Sciatic nerve (tissue), 2 donors: ENCODE data around the gene SLC16A10. TPM values are rescaled to one million over a fixed set of nuclear protein-coding genes. Genes with fewer than 3 reads are reported as not detected.
"Not testable (repeated sequence)": the region's sequence is repeated elsewhere in the genome, so short reads cannot be mapped to it uniquely, and the experiment has no call there.

Source experiments
- ATAC-seq: fragments of 200-7000 bp; cut with Tn5 transposase; one replicate; pipeline ENCODE4 v1.9.1; 2020; ENCODE audit warnings: mild to moderate bottlenecking, moderate library complexity
- DNase-seq: peaks from one replicate; pipeline ENCODE4 v3.0.0-alpha.2; 2020; ENCODE audit warnings: low spot score
- intact Hi-C: fragments of 100-400 bp; cut with DNase I; formaldehyde crosslinking; loops from one replicate; pipeline ENCODE4 v1.14.2; 2022
- total RNA-seq: library from RNA; stranded (reverse); fragmentation: NEBNext Ultra II Directional; extraction: Animal tissue kit (Norgen Biotek cat#: 25700); gene quantifications from one replicate; pipeline ENCODE4 v1.2.1, GENCODE V29; 2021
- donor health status: DM: no; HTN: no; CAD: no.
- donor health status: DM: no; HTN: no; CAD: no.

SLC16A10 gene
- total RNA-seq, 1 donor from 2014 or later = 3.1 TPM

DNA sequence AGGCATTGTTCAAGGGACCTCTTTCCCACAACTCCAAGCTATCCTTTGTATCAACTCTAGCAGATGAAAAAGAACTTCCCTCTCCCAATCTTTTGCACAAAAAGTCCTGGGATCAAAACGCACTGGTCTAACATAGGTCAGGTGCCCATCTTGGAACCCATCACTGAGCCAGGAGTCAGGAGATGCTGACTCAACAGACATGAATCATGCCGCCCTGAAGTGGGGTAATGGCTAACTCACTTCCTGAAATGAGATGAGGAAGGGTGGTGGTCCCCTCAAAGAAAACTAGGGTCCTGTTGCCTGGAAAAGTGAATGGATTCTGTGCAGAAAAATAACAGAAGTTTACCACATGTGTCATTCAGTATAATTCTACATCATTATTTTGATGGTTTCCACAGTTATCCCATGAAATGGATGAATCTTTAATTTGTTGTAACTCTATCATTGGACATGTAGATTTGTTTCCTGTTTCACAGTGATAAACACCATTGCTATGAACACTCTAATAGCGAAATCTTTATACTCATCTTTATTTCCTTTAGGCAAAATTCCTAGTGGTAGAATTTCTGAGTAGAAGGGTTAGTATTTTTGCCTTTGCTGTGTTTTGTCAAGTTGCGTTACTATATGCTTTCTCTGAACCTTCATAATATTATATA, 151.3 kb downstream of the SLC16A10 start:
- ATAC-seq (no peak), DNase-seq (no peak)
- intact Hi-C loops = no loop called here

DNA sequence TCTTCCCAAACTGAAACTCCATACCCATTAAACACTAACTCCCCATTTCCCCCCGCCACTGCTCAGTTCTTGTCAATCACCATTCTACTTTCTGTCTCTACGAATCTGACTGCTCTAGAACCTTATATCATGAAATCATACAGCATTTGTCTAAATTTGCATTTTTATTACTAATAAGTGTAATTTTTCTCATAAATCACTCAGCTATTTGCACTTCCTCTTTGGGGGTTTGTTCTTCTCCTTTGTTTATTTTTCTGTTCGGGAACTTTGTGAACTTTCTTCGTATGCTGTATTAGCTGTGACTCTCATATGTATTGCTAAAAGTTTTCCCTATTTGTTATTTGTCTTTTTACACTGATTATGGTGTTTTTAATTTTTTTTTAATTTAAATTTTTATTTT, 152.2 kb downstream of the SLC16A10 start:
- ATAC-seq (no peak), DNase-seq (no peak)
- intact Hi-C loops = no loop called here

DNA sequence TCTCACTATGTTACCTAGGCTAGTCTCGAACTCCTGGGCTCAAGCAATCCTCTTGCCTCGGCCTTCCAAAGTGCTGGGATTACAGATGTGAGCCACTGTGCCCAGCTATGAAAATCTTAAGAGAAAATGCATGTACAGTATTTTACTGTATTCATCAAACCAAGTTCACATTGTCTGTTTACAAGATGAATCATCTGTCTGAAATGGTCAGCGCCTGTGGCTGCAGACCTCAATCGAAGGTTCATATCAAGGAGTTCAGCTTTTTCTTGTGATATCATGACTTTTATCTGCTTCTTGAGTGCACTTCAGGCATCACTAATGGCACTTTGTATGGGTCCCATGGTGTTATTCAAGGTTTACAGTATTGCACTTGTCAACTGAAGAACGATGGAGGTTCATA, 155.1 kb downstream of the SLC16A10 start:
- DNase-seq (no peak), ATAC-seq (no peak)

DNA sequence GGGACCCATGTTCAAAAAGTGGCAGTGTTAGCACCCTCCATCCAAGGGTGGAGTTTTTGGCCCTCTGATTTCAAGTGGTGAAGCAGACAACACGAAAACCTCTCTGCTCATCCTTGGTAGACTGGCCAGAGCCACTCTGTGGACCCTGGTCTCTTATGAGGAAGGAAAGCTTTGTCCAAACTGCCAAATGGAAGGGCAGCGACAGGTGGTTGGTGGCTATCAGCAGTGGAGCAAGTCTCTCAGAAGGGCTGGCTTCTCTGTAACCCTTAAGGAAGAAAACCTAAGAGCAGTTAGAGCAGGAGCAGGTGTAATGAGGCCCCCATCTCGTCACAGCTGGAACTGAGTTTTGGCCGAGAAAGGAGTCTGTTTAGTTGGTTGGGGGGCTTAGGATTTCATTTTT, 155.8 kb downstream of the SLC16A10 start:
- DNase-seq = no peak
- intact Hi-C loops = no loop called here
- ATAC-seq = no peak

More for the DNA sequence above, 155.1 kb downstream of the SLC16A10 start:
- intact Hi-C loops = no loop called here

DNA sequence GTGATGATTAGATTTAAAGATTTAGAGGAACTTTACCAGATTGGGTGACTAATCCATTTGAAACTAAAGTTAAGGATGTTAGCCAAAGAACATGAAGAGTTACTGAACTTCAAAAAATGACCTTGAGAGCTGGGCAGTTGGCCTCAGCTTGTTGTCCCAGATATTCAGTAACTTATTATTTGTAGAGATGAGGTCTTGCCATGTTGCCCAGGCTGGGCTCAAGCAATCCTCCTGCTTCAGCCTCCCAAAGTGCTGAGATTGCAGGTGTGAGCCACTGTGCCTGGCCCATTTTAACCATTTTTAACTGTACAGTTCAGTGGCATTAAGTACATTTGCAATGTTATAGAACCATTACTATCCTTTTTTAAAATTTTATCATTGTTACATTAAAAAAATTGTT, 161.5 kb downstream of the SLC16A10 start:
- DNase-seq (no peak), ATAC-seq (no peak)
- intact Hi-C loops = no loop called here

DNA sequence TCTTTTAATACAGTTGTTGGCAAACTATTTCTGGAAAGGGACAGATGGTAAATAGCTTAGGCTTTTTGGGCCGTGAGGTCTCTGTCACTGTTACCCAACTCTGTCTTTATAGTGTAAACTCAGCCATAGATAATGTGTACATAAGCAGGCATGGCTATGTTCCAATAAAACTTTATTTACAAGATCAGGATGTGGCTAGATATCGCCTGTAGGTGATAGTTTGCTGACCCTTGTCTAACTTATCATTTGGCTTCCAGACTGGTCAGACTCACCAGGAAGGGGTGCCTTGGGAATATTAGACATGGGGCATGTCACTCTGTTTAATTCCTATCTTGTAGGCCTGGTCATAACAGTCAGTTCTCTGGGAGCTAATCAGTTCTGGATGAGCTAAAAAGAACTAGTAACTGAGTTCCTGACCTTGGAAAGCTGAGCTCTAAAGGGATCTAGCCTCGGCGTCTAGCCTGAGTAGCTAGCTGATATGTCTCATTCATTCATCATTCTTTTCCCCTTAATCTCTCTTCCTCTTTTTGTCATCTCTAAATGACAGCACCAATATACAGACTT, 163.6 kb downstream of the SLC16A10 start:
- no peak for ATAC-seq
- DNase-seq = no peak
- intact Hi-C loops = no loop called here

DNA sequence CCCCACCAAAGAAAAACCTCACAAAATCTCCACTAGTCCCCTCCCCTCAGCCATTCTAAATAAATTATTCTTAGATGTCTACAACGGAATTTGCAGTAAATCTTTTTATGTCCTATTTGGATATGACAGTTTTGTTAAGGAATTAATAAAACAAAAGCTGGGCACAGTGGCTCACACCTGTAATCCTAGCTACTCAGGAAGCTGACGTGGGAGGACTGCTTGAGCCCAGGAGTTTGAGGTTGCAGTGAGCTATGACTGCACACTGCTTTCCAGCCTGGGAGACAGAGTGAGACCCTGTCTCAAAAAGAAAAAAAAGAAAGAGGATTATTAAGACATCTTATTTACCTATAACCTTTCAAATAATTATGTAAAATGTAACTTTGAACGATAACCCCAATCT, 165.4 kb downstream of the SLC16A10 start:
- intact Hi-C loops = no loop called here
- no peak for DNase-seq
- ATAC-seq = no peak

DNA sequence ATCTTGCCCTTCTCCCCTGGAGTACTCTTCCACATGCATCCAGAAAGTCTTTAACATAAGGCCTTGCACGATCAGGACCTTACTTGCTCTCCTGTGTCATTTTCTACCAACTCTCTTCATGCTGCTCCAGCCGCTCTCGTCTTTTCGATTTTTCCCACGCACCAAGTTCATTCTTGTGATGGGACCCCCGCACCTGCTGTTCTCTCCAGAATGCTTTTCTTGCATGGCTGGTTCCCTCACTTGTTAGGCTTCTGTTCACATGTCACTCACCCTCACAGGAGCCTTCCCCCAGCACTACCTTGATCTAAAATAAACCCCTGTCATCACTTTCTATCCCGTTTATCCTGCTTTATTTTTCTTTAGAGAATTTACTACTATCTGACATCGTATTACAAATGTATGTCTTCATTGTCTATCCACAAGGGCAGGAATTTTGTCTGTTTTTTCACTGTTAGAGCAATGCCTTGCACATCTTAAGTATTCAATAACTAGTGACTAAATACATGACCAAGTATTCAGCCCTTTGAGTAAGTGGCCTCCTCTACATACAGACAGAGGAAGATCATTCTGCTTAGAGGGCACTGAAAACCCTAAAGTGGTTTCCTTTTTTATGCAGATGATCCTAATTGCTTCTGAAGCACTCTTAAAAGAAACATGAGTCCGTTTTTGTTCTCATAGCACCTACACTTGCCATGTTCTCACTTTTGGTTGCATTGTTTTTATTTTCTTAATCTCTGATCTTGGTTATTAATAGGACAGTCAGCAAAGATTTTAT, 166.9 kb downstream of the SLC16A10 start:
- DNase-seq = no peak
- ATAC-seq = no peak
- intact Hi-C loops = no loop called here

DNA sequence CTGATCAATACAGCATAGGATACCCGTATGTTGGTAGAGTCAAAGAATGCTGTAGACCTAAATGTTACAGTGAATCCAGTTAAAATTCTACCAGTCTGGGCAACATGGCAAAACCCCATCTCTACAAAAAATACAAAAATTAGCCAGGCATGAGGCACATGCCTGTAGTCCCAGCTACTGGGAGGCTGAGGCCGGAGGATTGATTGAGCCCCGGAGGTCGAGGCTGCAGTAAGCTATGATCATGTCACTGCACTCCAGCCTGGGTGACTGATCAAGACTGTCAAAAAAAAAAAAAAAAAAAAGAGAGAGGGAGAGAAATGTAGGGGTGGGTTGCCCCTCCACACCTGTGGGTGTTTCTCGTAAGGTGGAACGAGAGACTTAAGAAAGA, 167.5 kb downstream of the SLC16A10 start:
- DNase-seq (no peak), ATAC-seq (no peak)
- intact Hi-C loops = no loop called here

DNA sequence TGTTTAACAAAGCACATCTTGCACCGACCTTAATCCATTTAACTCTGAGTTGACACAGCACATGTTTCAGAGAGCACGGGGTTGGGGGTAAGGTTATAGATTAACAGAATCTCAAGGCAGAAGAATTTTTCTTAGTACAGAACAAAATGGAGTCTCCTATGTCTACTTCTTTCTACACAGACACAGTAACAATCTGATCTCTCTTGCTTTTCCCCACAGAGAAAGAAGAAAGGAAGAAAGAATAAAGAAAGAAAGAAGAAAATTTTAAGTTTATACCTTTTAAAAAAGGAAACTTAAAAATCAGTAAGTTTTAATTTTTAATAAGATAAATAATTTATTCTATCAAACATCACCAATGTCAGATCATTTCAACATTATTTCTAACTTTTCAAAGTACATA, 168.5 kb downstream of the SLC16A10 start:
- intact Hi-C loops, ATAC-seq, DNase-seq: not testable (repeated sequence)

DNA sequence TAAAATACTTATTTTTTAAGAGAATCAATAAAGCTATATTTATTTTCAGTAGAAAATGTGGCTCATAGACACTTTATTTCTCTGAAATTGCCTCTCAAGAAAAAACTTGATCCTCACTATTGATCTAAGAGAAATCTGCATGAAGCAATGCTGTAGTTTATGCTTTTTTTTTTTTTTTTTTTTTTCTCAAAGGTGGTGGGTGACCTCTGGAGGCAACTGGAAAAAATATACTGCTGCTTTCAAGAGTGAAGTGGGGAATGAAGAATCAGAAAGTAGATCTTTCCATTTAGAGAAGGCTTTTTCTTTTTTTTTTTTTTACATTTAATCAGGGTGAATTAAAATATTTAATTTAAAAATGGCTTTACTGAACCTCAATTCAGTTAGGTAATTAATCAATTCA, 169.3 kb downstream of the SLC16A10 start:
- DNase-seq (no peak), ATAC-seq (no peak)
- intact Hi-C loops = no loop called here

DNA sequence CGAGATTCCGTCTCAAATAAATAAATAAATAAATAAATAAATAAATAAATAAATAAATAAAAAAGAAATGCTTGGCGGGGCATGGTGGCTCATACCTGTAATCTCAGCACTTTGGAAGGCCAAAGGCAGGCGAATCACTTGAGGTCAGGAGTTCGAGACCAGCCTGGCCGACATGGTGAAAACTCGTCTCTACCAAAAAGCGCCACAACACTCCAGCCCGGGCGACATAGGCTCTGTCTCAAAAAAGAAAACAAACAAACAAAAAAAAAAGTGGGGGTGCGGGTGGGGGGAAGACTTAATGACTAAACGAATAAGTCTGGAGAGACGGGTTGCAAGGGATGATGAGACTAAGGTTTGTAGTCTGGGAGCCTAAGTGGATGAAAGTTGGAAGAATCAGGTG, 170.7 kb downstream of the SLC16A10 start:
- no peak for DNase-seq
- intact Hi-C loops = no loop called here
- ATAC-seq = no peak

DNA sequence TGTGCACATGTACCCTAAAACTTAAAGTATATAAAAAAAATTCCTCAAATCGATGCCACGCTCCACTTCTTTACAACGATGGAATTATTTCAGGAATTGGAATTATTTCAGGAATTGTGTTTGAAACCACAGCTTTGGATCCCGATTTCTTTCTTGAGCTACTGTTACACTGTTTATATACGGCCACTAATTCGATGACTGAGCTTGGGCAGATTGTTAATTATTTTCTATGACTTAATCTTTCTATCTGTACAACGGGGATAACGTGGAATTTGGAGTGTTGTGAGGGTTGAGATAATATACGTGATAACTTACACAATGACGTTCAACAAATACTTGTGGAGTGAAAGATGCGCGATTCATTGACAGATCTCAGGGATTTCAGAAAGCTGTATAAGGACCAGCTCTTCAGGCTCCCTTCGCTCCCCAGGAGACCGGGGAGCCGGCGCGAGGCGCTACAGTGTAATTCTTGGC, 171.3 kb downstream of the SLC16A10 start:
- intact Hi-C loops = no loop called here
- ATAC-seq (peak; percentile 6), DNase-seq (no peak)

DNA sequence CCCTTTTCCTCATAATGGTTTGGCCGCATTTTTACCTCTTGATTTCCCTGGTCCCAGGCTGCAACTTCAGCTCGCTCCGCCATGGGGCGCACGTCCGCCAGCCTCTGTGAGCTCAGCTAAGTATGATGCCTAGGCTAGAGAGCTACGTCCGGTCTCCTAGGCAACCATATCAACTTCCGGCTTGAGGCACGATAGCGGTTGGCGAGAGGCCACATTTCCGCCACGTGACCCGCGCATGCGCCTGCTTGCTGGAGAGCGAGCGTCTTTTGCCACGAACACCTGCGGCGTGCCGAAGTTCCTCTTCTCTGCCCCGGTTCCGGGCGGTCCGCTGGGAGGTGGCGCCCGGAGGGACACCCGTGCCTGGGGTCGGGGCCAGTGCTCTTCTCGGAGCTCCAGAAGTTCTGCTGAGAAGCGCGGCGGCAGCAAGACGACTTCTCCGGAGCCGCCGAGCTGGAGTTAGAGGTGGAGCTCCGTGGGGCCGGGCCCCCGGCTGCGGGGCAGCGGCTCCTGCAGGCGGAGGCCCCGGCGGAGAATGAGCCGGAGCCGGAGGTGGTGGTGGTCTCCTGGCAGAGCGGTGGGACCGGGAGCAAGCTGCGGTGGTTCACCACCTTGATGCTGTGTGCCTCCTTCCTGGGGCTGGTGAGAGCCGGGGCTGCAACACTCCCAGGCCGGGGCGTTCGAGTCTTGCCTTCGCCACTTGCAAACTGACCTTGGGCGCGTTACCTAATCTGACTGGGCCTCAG, 172.0 kb downstream of the SLC16A10 start:
- intact Hi-C loops = no loop called here

DNA sequence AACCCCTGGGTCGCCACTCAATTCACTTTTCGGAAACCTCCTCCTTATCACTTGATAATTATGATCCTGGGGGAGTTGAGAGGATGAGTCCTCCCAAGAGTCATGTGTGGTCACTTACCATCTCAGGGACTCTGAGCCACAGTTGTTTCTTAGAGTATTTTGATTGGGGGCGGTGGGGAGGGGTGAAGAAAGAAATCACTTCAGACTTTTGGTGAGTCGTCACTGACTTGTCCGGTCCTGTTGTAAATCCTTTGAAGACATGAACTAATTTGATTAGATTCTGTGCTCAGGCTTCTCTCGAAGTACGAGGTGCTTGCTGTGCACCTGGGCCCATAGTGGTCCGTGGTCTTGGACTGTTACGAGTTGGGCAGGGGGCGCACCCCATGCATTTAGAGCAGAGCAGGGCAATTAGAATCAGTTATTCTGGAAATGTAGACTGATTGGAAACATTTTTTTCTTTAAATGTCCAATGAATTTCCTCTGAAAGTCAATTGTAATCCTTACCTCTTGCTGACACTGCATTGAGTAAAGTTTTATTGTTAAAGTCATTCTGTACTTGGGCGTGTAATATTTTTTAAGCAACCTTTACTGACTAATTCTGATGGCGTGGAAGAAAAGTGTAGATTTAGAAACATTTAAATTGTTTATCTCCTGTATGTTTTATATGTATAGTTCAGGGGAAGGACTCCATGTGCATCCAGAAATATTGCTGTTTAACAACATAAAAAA, 173.4 kb downstream of the SLC16A10 start:
- intact Hi-C loops = no loop called here
- ATAC-seq (no peak), DNase-seq (no peak)

More for the DNA sequence above, 172.0 kb downstream of the SLC16A10 start:
- ATAC-seq (peak; percentile 100), DNase-seq (peak; percentile 100)

DNA sequence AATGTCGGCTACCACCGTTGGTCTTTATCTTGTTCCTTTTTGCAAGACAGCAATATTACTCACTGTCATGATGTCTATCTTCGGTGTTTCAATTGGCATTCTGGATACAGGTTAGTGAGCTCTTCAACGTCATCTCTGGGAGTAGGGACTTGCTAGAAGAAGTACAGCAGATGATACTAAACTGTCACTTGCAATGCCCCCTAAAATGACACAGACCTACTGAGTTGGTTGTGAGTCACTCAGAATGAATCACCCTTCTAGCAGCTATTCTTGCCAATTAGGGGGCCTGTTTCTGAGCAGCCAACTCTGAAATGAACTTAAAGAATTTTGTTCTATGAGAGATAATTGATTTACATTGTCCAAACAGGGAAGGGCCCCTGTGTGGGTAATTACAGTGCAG, 176.5 kb downstream of the SLC16A10 start:
- DNase-seq (no peak), ATAC-seq (no peak)
- intact Hi-C loops = no loop called here

DNA sequence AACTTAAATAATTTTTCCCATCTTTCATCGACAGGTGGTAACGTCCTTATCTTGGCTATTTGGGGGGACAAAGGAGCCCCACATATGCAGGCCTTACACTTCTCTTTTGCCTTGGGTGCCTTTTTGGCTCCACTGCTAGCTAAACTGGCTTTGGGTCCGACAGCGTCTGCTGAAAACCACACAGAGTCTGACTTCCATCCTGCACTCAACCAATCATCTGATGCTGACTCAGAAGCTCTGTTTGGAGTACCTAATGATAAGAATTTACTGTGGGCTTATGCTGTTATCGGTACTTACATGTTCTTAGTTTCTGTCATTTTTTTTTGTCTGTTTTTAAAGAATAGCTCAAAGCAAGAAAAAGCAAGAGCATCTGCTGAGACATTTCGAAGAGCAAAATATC, 178.5 kb downstream of the SLC16A10 start:
- intact Hi-C loops = no loop called here
- DNase-seq = no peak
- ATAC-seq = no peak

DNA sequence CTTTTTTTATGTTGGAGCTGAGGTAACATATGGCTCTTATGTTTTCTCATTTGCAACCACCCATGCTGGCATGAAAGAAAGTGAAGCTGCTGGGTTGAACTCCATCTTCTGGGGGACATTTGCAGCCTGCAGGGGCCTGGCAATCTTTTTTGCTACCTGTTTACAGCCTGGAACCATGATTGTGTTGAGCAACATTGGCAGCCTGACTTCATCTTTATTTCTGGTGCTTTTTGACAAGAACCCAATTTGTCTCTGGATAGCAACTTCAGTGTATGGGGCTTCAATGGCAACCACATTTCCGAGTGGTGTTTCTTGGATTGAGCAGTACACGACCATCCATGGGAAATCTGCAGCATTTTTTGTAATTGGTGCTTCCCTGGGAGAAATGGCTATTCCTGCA, 179.0 kb downstream of the SLC16A10 start:
- ATAC-seq (no peak), DNase-seq (no peak)
- intact Hi-C loops = no loop called here

DNA sequence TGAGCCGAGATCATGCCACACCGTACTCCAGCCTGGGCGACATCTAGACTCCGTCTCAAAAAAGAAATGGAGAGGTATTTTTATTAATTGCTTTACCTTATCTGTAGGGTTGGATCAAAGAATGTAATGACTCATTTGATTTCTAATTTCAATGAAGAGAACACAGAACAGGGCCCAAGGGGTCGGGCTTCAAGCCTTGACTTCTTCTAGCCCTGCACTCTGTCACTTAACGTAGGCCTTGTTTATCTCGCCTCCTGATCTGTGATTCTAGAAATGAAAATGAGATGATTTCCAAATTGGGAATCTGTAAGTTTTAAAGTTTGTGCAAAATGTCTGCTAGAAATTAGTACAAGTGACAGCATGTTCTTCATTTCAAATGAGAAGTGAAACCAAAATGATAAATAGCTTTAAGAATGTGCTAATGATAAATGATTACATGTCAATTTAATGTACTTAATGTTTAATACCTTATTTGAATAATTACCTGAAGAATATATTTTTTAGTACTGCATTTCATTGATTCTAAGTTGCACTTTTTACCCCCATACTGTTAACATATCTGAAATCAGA, 180.5 kb downstream of the SLC16A10 start:
- ATAC-seq (no peak), DNase-seq (no peak)
- intact Hi-C loops = no loop called here
